ENCODE data around the gene CMPK2. TPM values are rescaled to one million over a fixed set of nuclear protein-coding genes. Genes with fewer than 3 reads are reported as not detected.

The CMPK2 gene
- total RNA-seq, 2 donors from 2014 or later, result 5.3 to 31.1 TPM

- H3K4me1 ChIP-seq (ENCODE audit: control insufficient read depth in 1 of 2, low read depth in 2 of 2), result no peaks in the 10 kb centered on the region
- no peak for TF ChIP-seq CTCF (IDR thresholded peaks at IDR 0.05)
- H3K27ac ChIP-seq, result no peak overlapping the region
- H3K4me3 ChIP-seq, result no peak overlapping the region
- no peaks in the 10 kb centered on the region for H3K36me3 ChIP-seq
- DNase-seq (ENCODE audit: low spot score), result no peak
- H3K27me3 ChIP-seq (replicated peaks; ENCODE audit: insufficient read depth), result no peaks in the 10 kb centered on the region
- no peak for ATAC-seq (ENCODE audit: insufficient number of reproducible peaks, low FRiP score, low read depth)
- no peaks in the 10 kb centered on the region for H3K9me3 ChIP-seq
These were observed 19.8 kb upstream of the CMPK2 start for GRCh38 chr2:6885551-6885950.

- no peak for TF ChIP-seq CTCF (IDR thresholded peaks at IDR 0.05)
- Histone ChIP-seq H3K27ac (no peak overlapping the region), H3K4me1 (ENCODE audit: control insufficient read depth in 1 of 2, low read depth in 2 of 2) (peaks cover 0 to 9% of the 10 kb centered on the region in 2 donors), H3K27me3 (replicated peaks; ENCODE audit: insufficient read depth) (no peaks in the 10 kb centered on the region), H3K9me3 (no peaks in the 10 kb centered on the region), H3K4me3 (no peak overlapping the region), H3K36me3 (no peaks in the 10 kb centered on the region)
- no peak for ATAC-seq (ENCODE audit: insufficient number of reproducible peaks, low FRiP score, low read depth)
- DNase-seq (ENCODE audit: low spot score), result no peak
These were observed 17.9 kb upstream of the CMPK2 start for GRCh38 chr2:6883448-6884122.

- no peak for TF ChIP-seq CTCF (IDR thresholded peaks at IDR 0.05)
- DNase-seq (ENCODE audit: low spot score) (no peak), ATAC-seq (ENCODE audit: insufficient number of reproducible peaks, low FRiP score, low read depth) (no peak)
- peaks cover 0 to 22% of the 10 kb centered on the region in 2 donors for H3K4me1 ChIP-seq (ENCODE audit: control insufficient read depth in 1 of 2, low read depth in 2 of 2)
- H3K4me3 ChIP-seq, result no peak overlapping the region
- no peak overlapping the region for H3K27ac ChIP-seq
- no peaks in the 10 kb centered on the region for H3K36me3 ChIP-seq
- H3K9me3 ChIP-seq, result no peaks in the 10 kb centered on the region
- H3K27me3 ChIP-seq (replicated peaks; ENCODE audit: insufficient read depth), result no peaks in the 10 kb centered on the region
These were observed 15.8 kb upstream of the CMPK2 start for GRCh38 chr2:6881516-6881915.

- H3K9me3 ChIP-seq, result no peaks in the 10 kb centered on the region
- no peak overlapping the region for H3K27ac ChIP-seq
- no peaks in the 10 kb centered on the region for H3K36me3 ChIP-seq
- H3K27me3 ChIP-seq (replicated peaks; ENCODE audit: insufficient read depth), result no peaks in the 10 kb centered on the region
- ATAC-seq (ENCODE audit: insufficient number of reproducible peaks, low FRiP score, low read depth), result no peak
- TF ChIP-seq CTCF (IDR thresholded peaks at IDR 0.05), result no peak
- no peak for DNase-seq (ENCODE audit: low spot score)
- H3K4me3 ChIP-seq, result no peak overlapping the region
- peaks cover 0 to 22% of the 10 kb centered on the region in 2 donors for H3K4me1 ChIP-seq (ENCODE audit: control insufficient read depth in 1 of 2, low read depth in 2 of 2)
These were observed 15.3 kb upstream of the CMPK2 start for GRCh38 chr2:6881046-6881445.

- Histone ChIP-seq H3K36me3 (no peaks in the 10 kb centered on the region), H3K27ac (no peak overlapping the region), H3K27me3 (replicated peaks; ENCODE audit: insufficient read depth) (no peaks in the 10 kb centered on the region), H3K4me3 (no peak overlapping the region), H3K9me3 (no peaks in the 10 kb centered on the region), H3K4me1 (ENCODE audit: control insufficient read depth in 1 of 2, low read depth in 2 of 2) (peaks cover 0 to 22% of the 10 kb centered on the region in 2 donors)
- no peak for ATAC-seq (ENCODE audit: insufficient number of reproducible peaks, low FRiP score, low read depth)
- no peak for DNase-seq (ENCODE audit: low spot score)
- TF ChIP-seq CTCF (IDR thresholded peaks at IDR 0.05), result no peak
These were observed 14.6 kb upstream of the CMPK2 start for GRCh38 chr2:6880200-6880733.

All from thoracic aorta (tissue), 2 donors.